ENCODE results near the gene MAP3K20. TPM values are rescaled to one million over a fixed set of nuclear protein-coding genes. Genes with fewer than 3 reads are reported as not detected.

The MAP3K20 gene
- total and polyA plus RNA-seq, 8 donors = 49.6 to 71.8 (median 64.6) TPM

GRCh38 chr2:173056705-173057364, 18.8 kb upstream of the MAP3K20 start:
- Histone ChIP-seq H3K4me3 (no peak overlapping the region), H3K27ac (no peak overlapping the region), H3K4me1 (peaks cover 0 to 4% of the 10 kb centered on the region in 2 donors), H3K9me3 (no peaks in the 10 kb centered on the region), H3K27me3 (no peaks in the 10 kb centered on the region), H3K36me3 (no peaks in the 10 kb centered on the region)
- DNase-seq (no peak), ATAC-seq (peak; percentile 30)
- intact Hi-C loops (cut with DNase I) = no loop called here
- no peak for TF ChIP-seq CTCF (IDR thresholded peaks at IDR 0.05)

DNA sequence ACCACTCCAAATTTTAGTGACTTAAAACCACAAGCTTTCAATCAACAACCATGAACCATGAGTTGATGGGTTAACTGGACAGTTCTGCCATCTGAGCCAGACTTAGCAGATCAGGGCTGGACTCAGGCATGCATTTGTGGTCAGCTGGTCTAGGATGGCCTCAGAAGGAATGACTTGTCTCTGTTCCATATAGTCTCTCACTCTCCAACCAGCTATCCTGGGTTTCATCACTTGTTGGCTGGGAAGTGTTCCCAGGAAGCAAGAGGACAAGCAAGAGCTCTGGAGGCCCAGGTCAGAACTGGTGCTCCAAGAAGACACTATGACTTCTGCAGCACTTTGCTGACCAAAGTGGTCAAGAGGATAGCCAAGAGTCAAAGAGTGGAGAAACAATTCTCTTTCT, 17.5 kb upstream of the MAP3K20 start:
- intact Hi-C loops (cut with DNase I) = no loop called here

GRCh38 chr2:173058673-173059072, 17.0 kb upstream of the MAP3K20 start:
- no peaks in the 10 kb centered on the region for H3K27me3 ChIP-seq
- H3K4me1 ChIP-seq = peaks cover 0 to 4% of the 10 kb centered on the region in 2 donors
- DNase-seq (no peak), ATAC-seq (peak; percentile 21)
- H3K27ac ChIP-seq = no peak overlapping the region
- no peak overlapping the region for H3K4me3 ChIP-seq
- H3K36me3 ChIP-seq = no peaks in the 10 kb centered on the region
- intact Hi-C loops (cut with DNase I) = no loop called here
- no peak for TF ChIP-seq CTCF (IDR thresholded peaks at IDR 0.05)
- H3K9me3 ChIP-seq = no peaks in the 10 kb centered on the region

More for the DNA sequence above, 17.5 kb upstream of the MAP3K20 start:
- Histone ChIP-seq H3K36me3 (no peaks in the 10 kb centered on the region), H3K27me3 (no peaks in the 10 kb centered on the region), H3K4me1 (peaks cover 0 to 4% of the 10 kb centered on the region in 2 donors), H3K4me3 (no peak overlapping the region), H3K9me3 (no peaks in the 10 kb centered on the region), H3K27ac (no peak overlapping the region)
- TF ChIP-seq CTCF (IDR thresholded peaks at IDR 0.05) = no peak
- DNase-seq = no peak
- ATAC-seq = no peak

GRCh38 chr2:173059292-173059691, 16.4 kb upstream of the MAP3K20 start:
- H3K36me3 ChIP-seq = no peaks in the 10 kb centered on the region
- no peak for TF ChIP-seq CTCF (IDR thresholded peaks at IDR 0.05)
- ATAC-seq (no peak), DNase-seq (no peak)
- no peak overlapping the region for H3K4me3 ChIP-seq
- H3K27ac ChIP-seq = no peak overlapping the region
- H3K27me3 ChIP-seq = no peaks in the 10 kb centered on the region
- intact Hi-C loops (cut with DNase I) = no loop called here
- H3K9me3 ChIP-seq = no peaks in the 10 kb centered on the region
- peaks cover 0 to 4% of the 10 kb centered on the region in 2 donors for H3K4me1 ChIP-seq

GRCh38 chr2:173059971-173060461, 15.6 kb upstream of the MAP3K20 start:
- H3K9me3 ChIP-seq = no peaks in the 10 kb centered on the region
- DNase-seq (no peak), ATAC-seq (peak; percentile 38)
- H3K4me3 ChIP-seq = no peak overlapping the region
- peak overlapping the region; percentile 15 to 19 for H3K27ac ChIP-seq
- intact Hi-C loops (cut with DNase I) = no loop called here
- TF ChIP-seq CTCF (IDR thresholded peaks at IDR 0.05) = no peak
- H3K36me3 ChIP-seq = no peaks in the 10 kb centered on the region
- no peaks in the 10 kb centered on the region for H3K27me3 ChIP-seq
- peaks cover 0 to 4% of the 10 kb centered on the region in 2 donors for H3K4me1 ChIP-seq
